Fibroblast of lung (primary cell): ENCODE results near the gene FTO.

Experiments
- CTCF ChIP-seq, 2 donors: IDR thresholded peaks in 1 of 2; conservative IDR thresholded peaks in 1 of 2; 1 replicate in 1 of 2; 2 replicates in 1 of 2; pipeline ENCODE4 v1.5.1; 2011 to 2012; ENCODE audit warnings: low read length in 2 of 2, control low read depth in 1 of 2, inconsistent platforms in 1 of 2, low read depth in 1 of 2, mild to moderate bottlenecking in 1 of 2
- EZH2 ChIP-seq: IDR thresholded peaks from 2 replicates; pipeline ENCODE4 v1.5.1; 2012; ENCODE audit warnings: low read length, control low read depth, mild to moderate bottlenecking; ENCODE audit errors: missing control alignments

GRCh38 chr16:53936052-53936451 is 232.1 kb downstream of the FTO start:
- TF ChIP-seq CTCF (conservative IDR thresholded peaks at IDR 0.05 in 1 of 2, IDR thresholded peaks at IDR 0.05 in 1 of 2; ENCODE audit: low read depth in 1 of 2, low read length in 2 of 2) (no peak), EZH2 (no peak)
